H1 (cell line): ENCODE results near the gene PDS5A. TPM values are rescaled to one million over a fixed set of nuclear protein-coding genes. Genes with fewer than 3 reads are reported as not detected.

Source experiments
- CTCF ChIA-PET: fragments of 300-600 bp; sonication (Branson Sonifier 250); formaldehyde crosslinking; loops from one replicate; lab custom pipeline; 2021; ENCODE audit not compliant: partially characterized antibody; lab: Charles Lee
- POLR2A ChIA-PET: fragments of 300-600 bp; sonication (Branson Sonifier 250); formaldehyde crosslinking; loops from one replicate; lab custom pipeline; 2021; ENCODE audit warnings: inconsistent platforms; ENCODE audit not compliant: partially characterized antibody; lab: Charles Lee
- DNase-seq, 2 experiments: peaks; one replicate each; pipeline versions ENCODE4 v3.0.0 to v3.0.0-alpha.2; 2010 to 2022; ENCODE audit warnings: low spot score in 2 of 2, low read depth in 1 of 2, mixed read lengths in 1 of 2
- FAIRE-seq: peaks from 2 replicates; lab custom pipeline; 2011; peaks lifted over from hg19 to GRCh38; lab: Jason Lieb, UNC
- H2AFZ ChIP-seq: 2 replicates; pipeline ENCODE4 v1.8.1; 2012; ENCODE audit warnings: low read length, inconsistent platforms
- H2AK5ac ChIP-seq: 2 replicates; pipeline ENCODE4 v1.6.1; 2013; ENCODE audit warnings: low read depth, low read length
- H2BK120ac ChIP-seq: replicated peaks from 2 replicates; pipeline ENCODE3; 2013; ENCODE audit warnings: low read depth, low read length, inconsistent platforms
- H2BK12ac ChIP-seq: 2 replicates; pipeline ENCODE4 v1.6.1; 2013; ENCODE audit warnings: low read depth, low read length
- H2BK15ac ChIP-seq: 2 replicates; pipeline ENCODE4 v1.6.1; 2013; ENCODE audit warnings: low read length
- H2BK20ac ChIP-seq: 2 replicates; pipeline ENCODE4 v1.6.1; 2013; ENCODE audit warnings: low read length
- H2BK5ac ChIP-seq: 2 replicates; pipeline ENCODE4 v1.6.1; 2013; ENCODE audit warnings: low read depth, low read length
- H3K14ac ChIP-seq: 2 replicates; pipeline ENCODE4 v1.6.1; 2013; ENCODE audit warnings: inconsistent platforms; ENCODE audit not compliant: insufficient read length
- H3K18ac ChIP-seq: 2 replicates; pipeline ENCODE4 v1.6.1; 2013; ENCODE audit warnings: low read length; ENCODE audit errors: extremely low read depth
- H3K23ac ChIP-seq: 2 replicates; pipeline ENCODE4 v1.6.1; 2013; ENCODE audit warnings: inconsistent platforms; ENCODE audit not compliant: insufficient read length
- H3K23me2 ChIP-seq: 2 replicates; pipeline ENCODE4 v1.6.1; 2013; ENCODE audit warnings: low read depth, low read length
- H3K27ac ChIP-seq: 2 replicates; pipeline ENCODE4 v1.6.1; 2011; ENCODE audit warnings: low read depth, low read length, inconsistent platforms
- H3K27me3 ChIP-seq, 4 experiments: replicated peaks in 1 of 4; 1 replicate in 1 of 4; 2 replicates in 3 of 4; pipeline versions ENCODE4 v1.6.1 to v1.8.1; 2011 to 2013; ENCODE audit warnings: low read length in 3 of 4, mild to moderate bottlenecking in 3 of 4, inconsistent platforms in 2 of 4, mixed read lengths in 2 of 4, moderate library complexity in 1 of 4; ENCODE audit not compliant: control insufficient read depth in 3 of 4, insufficient read depth in 3 of 4; ENCODE audit errors: extremely low read depth in 1 of 4
- H3K36me3 ChIP-seq, 4 experiments: 2 replicates each; pipeline versions ENCODE4 v1.6.1 to v1.8.1; 2011 to 2013; ENCODE audit warnings: mild to moderate bottlenecking in 4 of 4, low read length in 3 of 4, moderate library complexity in 2 of 4, control low read depth in 1 of 4, inconsistent platforms in 1 of 4; ENCODE audit not compliant: insufficient read depth in 4 of 4, control insufficient read depth in 2 of 4
- H3K4ac ChIP-seq: replicated peaks from 2 replicates; pipeline ENCODE3; 2013; ENCODE audit warnings: low read length, low read depth, mixed read lengths, inconsistent platforms; ENCODE audit not compliant: insufficient read length
- H3K4me1 ChIP-seq, 4 experiments: replicated peaks in 1 of 4; 1 replicate in 1 of 4; 2 replicates in 3 of 4; pipeline versions ENCODE4 v1.6.1 to v1.8.1; 2011 to 2013; ENCODE audit warnings: low read length in 3 of 4, inconsistent platforms in 2 of 4, mixed read lengths in 1 of 4; ENCODE audit not compliant: insufficient read depth in 4 of 4, control insufficient read depth in 3 of 4
- H3K4me2 ChIP-seq, 2 experiments: 2 replicates each; pipeline versions ENCODE4 v1.6.1 to v1.8.1; 2011 to 2013; ENCODE audit warnings: low read depth in 2 of 2, low read length in 2 of 2, control low read depth in 1 of 2, inconsistent platforms in 1 of 2, mild to moderate bottlenecking in 1 of 2; ENCODE audit not compliant: insufficient read depth in 1 of 2
- H3K4me3 ChIP-seq, 4 experiments: fragments of 200-600, 300-600 bp in 1 of 4; sonication (generic), shearing (Covaris generic), sonication (Bioruptor Twin) in 1 of 4; 2 replicates each; pipeline versions ENCODE4 v1.5.1 to v1.8.1; 2011 to 2016; ENCODE audit warnings: low read length in 4 of 4, low read depth in 3 of 4, control low read depth in 2 of 4, inconsistent platforms in 2 of 4, mild to moderate bottlenecking in 2 of 4, mixed read lengths in 1 of 4, moderate library complexity in 1 of 4; ENCODE audit not compliant: insufficient read depth in 2 of 4; ENCODE audit errors: extremely low read depth in 1 of 4
- H3K56ac ChIP-seq: replicated peaks from 2 replicates; pipeline ENCODE3; 2013; ENCODE audit warnings: low read depth, mild to moderate bottlenecking, mixed read lengths, low read length, inconsistent platforms; ENCODE audit not compliant: insufficient read length
- H3K79me1 ChIP-seq: 2 replicates; pipeline ENCODE4 v1.6.1; 2013; ENCODE audit warnings: low read depth, low read length, control low read depth
- H3K79me2 ChIP-seq, 2 experiments: 2 replicates each; pipeline versions ENCODE4 v1.6.1 to v1.8.1; 2012 to 2013; ENCODE audit warnings: low read length in 2 of 2, mild to moderate bottlenecking in 2 of 2, inconsistent platforms in 1 of 2; ENCODE audit not compliant: insufficient read depth in 2 of 2, control insufficient read depth in 1 of 2
- H3K9ac ChIP-seq, 4 experiments: replicated peaks in 1 of 4; 1 replicate in 1 of 4; 2 replicates in 3 of 4; pipeline versions ENCODE4 v1.6.1 to v1.8.1; 2011 to 2013; ENCODE audit warnings: low read depth in 3 of 4, low read length in 3 of 4, control low read depth in 2 of 4, mild to moderate bottlenecking in 2 of 4, moderate library complexity in 2 of 4, inconsistent platforms in 1 of 4; ENCODE audit errors: extremely low read depth in 1 of 4
- H3K9me3 ChIP-seq, 2 experiments: 2 replicates each; pipeline versions ENCODE4 v1.6.1 to v1.8.1; 2012 to 2013; ENCODE audit warnings: mild to moderate bottlenecking in 2 of 2, moderate library complexity in 2 of 2, control low read depth in 1 of 2, inconsistent platforms in 1 of 2, low read depth in 1 of 2, low read length in 1 of 2, mixed read lengths in 1 of 2; ENCODE audit not compliant: insufficient read depth in 2 of 2
- H4K20me1 ChIP-seq, 2 experiments: replicated peaks in 1 of 2; 2 replicates each; pipeline versions ENCODE3 to v1.8.1; 2011 to 2013; ENCODE audit warnings: inconsistent platforms in 2 of 2, low read length in 2 of 2, mild to moderate bottlenecking in 1 of 2; ENCODE audit not compliant: insufficient read depth in 2 of 2, control insufficient read depth in 1 of 2
- H4K5ac ChIP-seq: 2 replicates; pipeline ENCODE4 v1.6.1; 2013; ENCODE audit warnings: low read length, low read depth, mixed read lengths, inconsistent platforms; ENCODE audit not compliant: insufficient read length
- H4K8ac ChIP-seq: 2 replicates; pipeline ENCODE4 v1.8.0; 2013; ENCODE audit warnings: mild to moderate bottlenecking, moderate library complexity, low read length, inconsistent platforms; ENCODE audit not compliant: insufficient read depth; ENCODE audit errors: extremely low read depth
- H4K91ac ChIP-seq: replicated peaks from 2 replicates; pipeline ENCODE3; 2013; ENCODE audit warnings: low read length, mixed read lengths, inconsistent platforms; ENCODE audit not compliant: insufficient read length
- CEBPB ChIP-seq: IDR thresholded peaks from 2 replicates; pipeline ENCODE4 v1.6.1; 2012; ENCODE audit warnings: low read depth, low read length
- CTBP2 ChIP-seq: IDR thresholded peaks from 2 replicates; pipeline ENCODE4 v1.7.0; 2011; ENCODE audit warnings: borderline replicate concordance, mild to moderate bottlenecking, moderate library complexity, mixed read lengths, low read length; ENCODE audit not compliant: insufficient read depth, insufficient read length
- EZH2 ChIP-seq: fragments of 200-600 bp; sonication (generic); IDR thresholded peaks from 2 replicates; pipeline ENCODE4 v1.7.1; 2012; ENCODE audit warnings: low read depth, mild to moderate bottlenecking, moderate library complexity, low read length, inconsistent platforms; ENCODE audit not compliant: severe bottlenecking
- GTF2F1 ChIP-seq: IDR thresholded peaks from 2 replicates; pipeline ENCODE4 v1.6.1; 2012; ENCODE audit warnings: low read depth, low read length, improper control_type of control experiment, borderline replicate concordance
- HDAC6 ChIP-seq: IDR thresholded peaks from one replicate; pipeline ENCODE4 v1.7.1; 2012; ENCODE audit warnings: low read depth, mild to moderate bottlenecking, inconsistent platforms, low read length, moderate library complexity
- KDM5A ChIP-seq: fragments of 200-600 bp; IDR thresholded peaks from 2 replicates; pipeline ENCODE4 v1.7.1; 2012; ENCODE audit warnings: mild to moderate bottlenecking, low read length, inconsistent platforms, mixed read lengths
- SP2 ChIP-seq: IDR thresholded peaks from 2 replicates; pipeline ENCODE4 v1.6.1; 2012; ENCODE audit warnings: mild to moderate bottlenecking, low read length, inconsistent platforms
- SUZ12 ChIP-seq: fragments of 200-600 bp; sonication (generic); IDR thresholded peaks from 2 replicates; pipeline ENCODE4 v1.6.1; 2012; ENCODE audit warnings: mild to moderate bottlenecking, inconsistent platforms, low read length, moderate library complexity, mixed read lengths
- YY1 ChIP-seq: IDR thresholded peaks from 2 replicates; pipeline ENCODE4 v1.6.1; 2011; ENCODE audit warnings: low read depth, mild to moderate bottlenecking, low read length
- WGBS, 2 experiments: shearing (Covaris generic) in 1 of 2; methylation state at CpG; one replicate each; pipeline versions ENCODE4 v1.1.6 to v1.1.7; 2013 to 2015; ENCODE audit warnings: low lambda C conversion rate in 2 of 2, mixed read lengths in 2 of 2, inconsistent platforms in 1 of 2, low coverage in 1 of 2, missing lambda C conversion rate in 1 of 2; ENCODE audit not compliant: insufficient replicate concordance in 2 of 2, insufficient coverage in 1 of 2, insufficient read length in 1 of 2; ENCODE audit errors: extremely low coverage in 1 of 2, missing lambda C conversion rate in 1 of 2; 5-methylcytosine and 5-hydroxymethylcytosine counted together
- polyA plus RNA-seq, 7 experiments: library from polyadenylated mRNA; depleted of rRNA in 3 of 7; stranded (reverse) in 5 of 7; unstranded in 2 of 7; fragments of >200 nt in 5 of 7; fragments of 200-250 nt in 2 of 7; gene quantifications; 1 replicate in 5 of 7; 2 replicates in 1 of 7; 4 replicates in 1 of 7; pipeline versions ENCODE4 v1.2.1 to v1.2.3, GENCODE V29; 2011 to 2013; ENCODE audit warnings: missing spikeins in 2 of 7, mixed read lengths in 2 of 7
- total RNA-seq: library from RNA; stranded (reverse); fragmentation: NEBNext Ultra II Directional; extraction: Animal tissue kit (Norgen Biotek cat#: 25700); gene quantifications from 2 replicates; pipeline ENCODE4 v1.2.1, GENCODE V29; 2021
- TF ChIP-seq, protein P1 (sequence below): IDR thresholded peaks from 2 replicates; pipeline ENCODE4 v1.6.1; 2011; ENCODE audit warnings: low read length, improper control_type of control experiment
- TF ChIP-seq, protein P2 (sequence below): IDR thresholded peaks from 2 replicates; pipeline ENCODE4 v1.6.1; 2012; ENCODE audit warnings: inconsistent platforms
- TF ChIP-seq, protein P3 (sequence below): IDR thresholded peaks from 2 replicates; pipeline ENCODE4 v1.6.1; 2011; ENCODE audit warnings: low read depth, mild to moderate bottlenecking, low read length; ENCODE audit not compliant: insufficient read depth

The PDS5A gene
- total and polyA plus RNA-seq, 2 of the 8 experiments (the other 6 are each of a cell fraction or from before 2014, with no cell fraction given) = 15.5 to 76.6 TPM

DNA sequence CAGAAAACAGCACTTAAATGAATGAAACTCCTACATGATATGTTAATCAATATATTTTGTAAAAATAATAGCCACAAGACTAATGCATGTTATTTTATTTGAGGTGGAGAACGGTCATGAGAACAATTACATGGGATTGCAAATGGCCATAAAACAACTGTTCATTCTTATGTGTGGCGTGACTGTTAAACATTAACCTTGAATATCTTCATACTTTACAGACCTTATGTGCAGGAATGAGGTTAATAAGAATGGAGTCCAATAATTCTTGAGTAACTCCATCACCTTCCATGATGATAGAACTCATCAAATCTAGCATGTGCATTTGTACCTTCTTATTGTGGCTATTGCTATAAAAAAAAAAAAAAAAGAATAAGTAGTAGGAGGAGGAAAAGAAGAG lies 55.3 kb downstream of the PDS5A start:
- WGBS, 2 experiments = 90% methylated on average over 2 of the region's 2 CpGs; no CpG with 5 or more reads in 1 of the 2 experiments
- Histone ChIP-seq H4K5ac (no peak overlapping the region), H4K20me1 (no peaks in the 10 kb centered on the region), H3K79me1 (no peaks in the 10 kb centered on the region; the same call in 1 of the 2 replicates), H3K18ac (no peak overlapping the region), H3K4me2 (no peak overlapping the region), H2BK15ac (no peak overlapping the region), H3K36me3 (peaks cover 0 to 33% (median 10%) of the 10 kb centered on the region in 4 experiments; a peak in 5 of 8 replicates), H2AFZ (no peak overlapping the region), H4K8ac (no peak overlapping the region), H2BK5ac (no peak overlapping the region), H3K9ac (no peak overlapping the region), H2BK12ac (no peak overlapping the region), H4K91ac (no peak overlapping the region), H2AK5ac (no peak overlapping the region), H3K4me3 (no peak overlapping the region), H3K56ac (no peak overlapping the region), H3K27me3 (no peaks in the 10 kb centered on the region), H3K4me1 (no peaks in the 10 kb centered on the region), H3K27ac (no peak overlapping the region), H3K4ac (no peak overlapping the region), H3K23me2 (0 out of 2 replicates have a peak, but pooled peaks cover 1% of the 10 kb centered on the region), H3K23ac (no peak overlapping the region), H2BK120ac (no peak overlapping the region), H3K9me3 (no peaks in the 10 kb centered on the region), H3K79me2 (peaks cover 0 to 4% of the 10 kb centered on the region in 2 experiments; a peak in 1 of 4 replicates), H3K14ac (no peak overlapping the region), H2BK20ac (no peak overlapping the region)
- no peak for FAIRE-seq
- ChIA-PET CTCF (no interaction called here), POLR2A (no interaction called here)
- DNase-seq = no peak
- TF ChIP-seq GTF2F1 = no peak
- no peak for TF ChIP-seq CTBP2
- TF ChIP-seq KDM5A = no peak
- no peak for TF ChIP-seq SUZ12
- no peak for TF ChIP-seq SP2
- no peak for TF ChIP-seq CEBPB
- no peak for TF ChIP-seq EZH2
- TF ChIP-seq YY1 = no peak
- TF ChIP-seq, protein P1, sequence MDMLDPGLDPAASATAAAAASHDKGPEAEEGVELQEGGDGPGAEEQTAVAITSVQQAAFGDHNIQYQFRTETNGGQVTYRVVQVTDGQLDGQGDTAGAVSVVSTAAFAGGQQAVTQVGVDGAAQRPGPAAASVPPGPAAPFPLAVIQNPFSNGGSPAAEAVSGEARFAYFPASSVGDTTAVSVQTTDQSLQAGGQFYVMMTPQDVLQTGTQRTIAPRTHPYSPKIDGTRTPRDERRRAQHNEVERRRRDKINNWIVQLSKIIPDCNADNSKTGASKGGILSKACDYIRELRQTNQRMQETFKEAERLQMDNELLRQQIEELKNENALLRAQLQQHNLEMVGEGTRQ = no peak
- TF ChIP-seq, protein P2, sequence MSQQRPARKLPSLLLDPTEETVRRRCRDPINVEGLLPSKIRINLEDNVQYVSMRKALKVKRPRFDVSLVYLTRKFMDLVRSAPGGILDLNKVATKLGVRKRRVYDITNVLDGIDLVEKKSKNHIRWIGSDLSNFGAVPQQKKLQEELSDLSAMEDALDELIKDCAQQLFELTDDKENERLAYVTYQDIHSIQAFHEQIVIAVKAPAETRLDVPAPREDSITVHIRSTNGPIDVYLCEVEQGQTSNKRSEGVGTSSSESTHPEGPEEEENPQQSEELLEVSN = no peak
- TF ChIP-seq HDAC6 = no peak
- TF ChIP-seq, protein P3, sequence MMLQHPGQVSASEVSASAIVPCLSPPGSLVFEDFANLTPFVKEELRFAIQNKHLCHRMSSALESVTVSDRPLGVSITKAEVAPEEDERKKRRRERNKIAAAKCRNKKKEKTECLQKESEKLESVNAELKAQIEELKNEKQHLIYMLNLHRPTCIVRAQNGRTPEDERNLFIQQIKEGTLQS = no peak
